Sciatic nerve (tissue), 2 donors: ENCODE data around the gene TNRC6C. TPM values are rescaled to one million over a fixed set of nuclear protein-coding genes. Genes with fewer than 3 reads are reported as not detected.
"Not testable (repeated sequence)": the region's sequence is repeated elsewhere in the genome, so short reads cannot be mapped to it uniquely, and the experiment has no call there.

ENCODE experiments used
- ATAC-seq: fragments of 200-7000 bp; cut with Tn5 transposase; one replicate; pipeline ENCODE4 v1.9.1; 2020; ENCODE audit warnings: mild to moderate bottlenecking, moderate library complexity
- DNase-seq: peaks from one replicate; pipeline ENCODE4 v3.0.0-alpha.2; 2020; ENCODE audit warnings: low spot score
- intact Hi-C: fragments of 100-400 bp; cut with DNase I; formaldehyde crosslinking; loops from one replicate; pipeline ENCODE4 v1.14.2; 2022
- total RNA-seq: library from RNA; stranded (reverse); fragmentation: NEBNext Ultra II Directional; extraction: Animal tissue kit (Norgen Biotek cat#: 25700); gene quantifications from one replicate; pipeline ENCODE4 v1.2.1, GENCODE V29; 2021
- donor health status: DM: no; HTN: no; CAD: no.
- donor health status: DM: no; HTN: no; CAD: no.

The TNRC6C gene
- total RNA-seq, 1 donor from 2014 or later = 69.3 TPM

GRCh38 chr17:78053777-78054468 is 95.4 kb downstream of the TNRC6C start:
- no peak for ATAC-seq
- DNase-seq = no peak
- intact Hi-C loops = no loop called here

- intact Hi-C loops = no loop called here
- ATAC-seq (no peak), DNase-seq (no peak)
These were observed 98.7 kb downstream of the TNRC6C start for GRCh38 chr17:78057113-78057740.

GRCh38 chr17:78058001-78058400 is 99.5 kb downstream of the TNRC6C start:
- ATAC-seq (no peak), DNase-seq (no peak)
- intact Hi-C loops = no loop called here

- intact Hi-C loops = no loop called here
- no peak for ATAC-seq
These were observed 100.1 kb downstream of the TNRC6C start for GRCh38 chr17:78058581-78058980.

GRCh38 chr17:78062596-78062995 is 104.1 kb downstream of the TNRC6C start:
- intact Hi-C loops = no loop called here
- ATAC-seq (no peak), DNase-seq (no peak)

More at GRCh38 chr17:78058581-78058980, 100.1 kb downstream of the TNRC6C start:
- DNase-seq = no peak

GRCh38 chr17:78063489-78063888 is 105.0 kb downstream of the TNRC6C start:
- DNase-seq = no peak
- no peak for ATAC-seq
- intact Hi-C loops = no loop called here

GRCh38 chr17:78064708-78065107 is 106.2 kb downstream of the TNRC6C start:
- ATAC-seq = no peak
- intact Hi-C loops = no loop called here
- no peak for DNase-seq

- intact Hi-C loops, ATAC-seq, DNase-seq: not testable (repeated sequence)
These were observed 108.5 kb downstream of the TNRC6C start for GRCh38 chr17:78066976-78067375.

- DNase-seq (no peak), ATAC-seq (no peak)
- intact Hi-C loops = no loop called here
These were observed 111.2 kb downstream of the TNRC6C start for GRCh38 chr17:78069695-78070094.

- DNase-seq (no peak), ATAC-seq (no peak)
- intact Hi-C loops = no loop called here
These were observed 114.5 kb downstream of the TNRC6C start for GRCh38 chr17:78072961-78073360.

GRCh38 chr17:78075011-78075410 is 116.5 kb downstream of the TNRC6C start:
- DNase-seq (no peak), ATAC-seq (no peak)
- intact Hi-C loops = no loop called here

- ATAC-seq = no peak
- DNase-seq = no peak
- intact Hi-C loops = no loop called here
These were observed 117.0 kb downstream of the TNRC6C start for GRCh38 chr17:78075545-78075944.

GRCh38 chr17:78079253-78079652 is 120.8 kb downstream of the TNRC6C start:
- DNase-seq (no peak), ATAC-seq (no peak)
- intact Hi-C loops = no loop called here

- intact Hi-C loops = no loop called here
- DNase-seq = no peak
- ATAC-seq = no peak
These were observed 123.0 kb downstream of the TNRC6C start for GRCh38 chr17:78081551-78081950.

GRCh38 chr17:78082355-78082872 is 123.9 kb downstream of the TNRC6C start:
- intact Hi-C loops, ATAC-seq, DNase-seq: not testable (repeated sequence)

- no peak for ATAC-seq
- no peak for DNase-seq
- intact Hi-C loops = no loop called here
These were observed 124.5 kb downstream of the TNRC6C start for GRCh38 chr17:78082988-78083387.

GRCh38 chr17:78086740-78087139 is 128.2 kb downstream of the TNRC6C start:
- no peak for DNase-seq
- intact Hi-C loops = no loop called here
- ATAC-seq = no peak

GRCh38 chr17:78088529-78088928 is 130.0 kb downstream of the TNRC6C start:
- ATAC-seq (no peak), DNase-seq (no peak)
- intact Hi-C loops = no loop called here

GRCh38 chr17:78089576-78090281 is 131.2 kb downstream of the TNRC6C start:
- DNase-seq = no peak
- intact Hi-C loops = no loop called here
- ATAC-seq = peak; percentile 39

- ATAC-seq = no peak
- intact Hi-C loops = no loop called here
- peak; percentile 36 for DNase-seq
These were observed 134.4 kb downstream of the TNRC6C start for GRCh38 chr17:78092794-78093324.
